Vagina (tissue), 2 donors: Measurements from ENCODE around the gene ARG2.

Source experiments
- CTCF ChIP-seq, 3 experiments: fragments of 450-650 bp in 2 of 3; fragments of 200-600 bp in 1 of 3; sonication (generic) in 1 of 3; IDR thresholded peaks; one replicate each; pipeline ENCODE4 v1.5.1; 2017 to 2019; ENCODE audit warnings: antibody characterized with exemption in 3 of 3, mild to moderate bottlenecking in 2 of 3, moderate library complexity in 2 of 3
- POLR2A ChIP-seq, 2 donors: fragments of 450-650 bp; IDR thresholded peaks; one replicate each; pipeline ENCODE4 v1.6.1; 2017; ENCODE audit warnings: antibody characterized with exemption in 2 of 2, mild to moderate bottlenecking in 2 of 2, moderate library complexity in 2 of 2
- POLR2AphosphoS5 ChIP-seq, 2 donors: sonication (generic); formaldehyde crosslinking; IDR thresholded peaks; one replicate each; pipeline ENCODE4 v1.9.0; 2017; ENCODE audit warnings: antibody characterized with exemption in 2 of 2, mild to moderate bottlenecking in 2 of 2, low read depth in 1 of 2; ENCODE audit not compliant: insufficient read depth in 1 of 2

DNA sequence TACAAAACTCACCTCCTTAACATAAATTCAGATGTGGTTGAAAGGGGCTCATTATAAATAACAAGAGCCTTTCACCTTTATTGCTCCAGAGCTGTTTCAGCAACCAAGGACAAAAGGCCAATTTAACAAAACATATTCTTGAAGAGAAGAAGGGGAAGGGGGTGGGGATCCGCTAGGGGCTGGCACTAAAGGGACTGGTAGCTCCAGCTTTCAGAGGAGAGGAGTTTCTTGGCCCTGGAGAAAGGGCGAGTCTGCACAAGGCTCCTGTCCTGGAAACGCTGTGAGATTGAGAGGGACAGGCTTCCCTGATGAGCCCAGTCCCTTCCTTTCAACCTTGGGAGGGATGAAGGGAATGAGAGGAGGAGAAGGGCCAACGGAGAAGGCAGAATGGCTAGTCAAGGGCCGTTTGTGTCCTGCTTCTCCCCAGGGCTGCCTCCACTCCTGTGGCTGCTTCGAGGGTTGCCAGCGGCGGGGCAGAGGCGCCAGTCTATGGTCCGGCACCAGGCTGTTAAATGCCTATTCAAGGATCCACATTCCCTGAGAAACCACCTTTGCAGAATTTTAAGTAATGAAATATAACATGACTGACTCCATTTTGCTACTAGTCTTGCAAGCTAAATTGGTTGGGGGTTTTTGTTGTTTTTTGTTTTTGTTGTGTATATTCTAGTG lies 9.9 kb upstream of the ARG2 start:
- TF ChIP-seq POLR2A (IDR thresholded peaks at IDR 0.05) (no peak), CTCF (IDR thresholded peaks at IDR 0.05) (no peak), POLR2AphosphoS5 (IDR thresholded peaks at IDR 0.05; ENCODE audit: insufficient read depth in 1 of 2, low read depth in 1 of 2) (no peak)
